NOMO-1 treated with DMSO at 0.1 percent for 48 hours (cell line): ENCODE measurements around the gene TIMM23.
"Not testable (repeated sequence)": the region's sequence is repeated elsewhere in the genome, so short reads cannot be mapped to it uniquely, and the experiment has no call there.

Source experiments
- DNase-seq: peaks from one replicate; lab custom pipeline; 2025; ENCODE audit not compliant: unreplicated experiment; lab: John Stamatoyannopoulos, UW

Gene TIMM23

DNA sequence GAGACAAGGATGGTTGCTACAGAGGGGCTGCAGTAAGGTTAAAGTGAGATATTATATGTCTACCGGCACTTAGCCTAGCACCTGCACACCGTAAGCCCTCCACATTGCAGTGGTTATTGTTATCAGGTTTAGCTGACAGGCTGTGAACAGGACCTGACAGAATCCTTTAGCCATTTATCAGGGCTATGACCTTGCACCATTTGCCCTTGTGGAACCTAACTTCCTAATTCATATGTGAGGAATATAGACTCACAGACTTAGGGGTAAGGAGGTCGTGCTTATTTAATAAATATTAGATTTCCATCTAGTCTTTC lies 48.0 kb downstream of the TIMM23 start:
- DNase-seq, result no peak

DNA sequence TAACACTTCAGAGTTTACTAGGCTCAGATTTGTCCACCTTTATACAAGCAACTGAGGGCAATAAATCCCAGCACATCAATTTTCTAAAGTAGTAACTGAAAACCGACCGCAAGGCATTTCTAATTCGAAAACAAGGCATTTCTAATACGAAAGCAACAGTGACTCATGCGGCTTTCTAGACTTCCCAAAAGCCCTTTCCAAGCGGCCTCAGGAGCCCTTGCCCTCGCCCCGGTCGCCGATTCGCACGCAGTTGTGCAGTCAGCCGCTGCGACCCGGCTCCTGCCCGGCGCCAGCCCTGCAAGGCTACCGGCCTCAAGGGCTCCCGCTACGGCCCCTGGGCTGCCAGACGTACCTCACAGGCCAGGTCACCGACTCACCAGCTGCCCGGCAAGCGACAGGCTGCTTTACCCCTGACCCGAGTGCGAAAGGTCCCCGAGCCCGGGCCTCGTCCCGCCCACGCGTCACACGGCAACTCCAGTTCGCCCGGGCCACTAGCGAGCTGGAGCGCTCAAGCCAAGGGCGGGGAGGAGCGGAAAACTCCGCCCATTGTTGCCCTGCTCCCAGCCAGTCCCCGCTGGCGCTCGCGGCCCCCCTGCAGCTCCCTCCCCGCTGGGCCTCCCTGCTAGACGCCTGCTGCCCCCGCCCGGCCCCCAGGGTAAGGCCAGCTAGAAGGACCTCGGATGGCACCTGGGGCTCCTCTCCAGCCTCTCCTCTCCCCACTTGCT lies 50.9 kb downstream of the TIMM23 start:
- peak; percentile 93 for DNase-seq

DNA sequence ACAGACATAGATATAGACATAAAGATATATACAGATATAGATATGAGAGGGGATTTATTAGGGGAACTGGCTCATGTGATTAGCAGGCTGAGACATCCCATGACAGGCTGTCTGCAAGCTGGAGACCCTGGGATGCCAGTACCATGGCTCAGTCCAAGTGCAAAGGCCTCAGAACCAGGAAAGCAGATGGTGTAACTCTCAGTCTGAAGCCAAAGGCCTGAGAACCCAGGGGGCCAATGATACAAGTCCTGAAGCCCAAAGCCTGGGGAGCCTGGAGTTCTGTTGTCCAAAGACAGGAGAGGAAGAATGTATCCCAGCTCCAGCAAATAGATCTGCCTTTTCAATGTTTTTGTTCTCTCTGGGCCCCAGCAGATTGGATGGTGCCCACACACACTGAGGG lies 52.7 kb downstream of the TIMM23 start:
- DNase-seq, result no peak

DNA sequence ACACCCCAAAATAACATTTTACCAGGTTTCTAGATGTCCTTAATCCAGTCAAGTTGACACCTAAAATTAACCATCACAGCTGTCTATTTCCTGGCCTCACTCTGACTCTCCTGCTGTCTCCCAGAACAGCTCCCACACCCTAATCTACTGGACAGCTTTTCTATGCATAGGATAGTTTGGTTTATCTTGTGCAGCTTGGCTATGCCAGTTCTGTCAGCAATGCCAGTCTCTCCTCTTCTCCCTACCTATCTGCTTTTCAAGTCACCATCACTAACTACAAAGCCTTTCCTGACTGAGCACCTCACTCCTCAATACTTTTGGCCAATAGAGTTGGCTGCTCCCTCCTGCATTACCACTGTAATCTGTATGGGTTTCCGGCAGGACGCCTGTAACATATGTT lies 53.1 kb downstream of the TIMM23 start:
- DNase-seq, result no peak

DNA sequence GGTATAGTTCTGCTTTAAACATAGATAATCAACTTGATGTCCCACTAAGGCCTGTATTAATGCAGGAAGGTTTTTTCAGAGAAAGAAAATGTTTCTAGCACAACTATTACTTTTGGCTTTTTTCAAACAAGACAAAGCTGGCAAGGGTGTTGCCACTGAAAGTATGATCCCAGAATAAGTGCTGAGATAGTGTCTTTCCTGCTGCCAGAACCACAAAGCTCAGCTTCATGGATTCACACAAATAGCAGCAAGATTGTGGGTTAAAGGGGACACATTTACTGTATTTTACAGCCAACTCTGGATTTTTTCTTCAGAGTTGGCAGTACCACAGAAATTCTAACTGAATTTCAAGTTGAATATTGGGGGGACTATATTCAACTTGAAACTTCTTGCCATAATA lies 53.8 kb downstream of the TIMM23 start:
- DNase-seq, result no peak

DNA sequence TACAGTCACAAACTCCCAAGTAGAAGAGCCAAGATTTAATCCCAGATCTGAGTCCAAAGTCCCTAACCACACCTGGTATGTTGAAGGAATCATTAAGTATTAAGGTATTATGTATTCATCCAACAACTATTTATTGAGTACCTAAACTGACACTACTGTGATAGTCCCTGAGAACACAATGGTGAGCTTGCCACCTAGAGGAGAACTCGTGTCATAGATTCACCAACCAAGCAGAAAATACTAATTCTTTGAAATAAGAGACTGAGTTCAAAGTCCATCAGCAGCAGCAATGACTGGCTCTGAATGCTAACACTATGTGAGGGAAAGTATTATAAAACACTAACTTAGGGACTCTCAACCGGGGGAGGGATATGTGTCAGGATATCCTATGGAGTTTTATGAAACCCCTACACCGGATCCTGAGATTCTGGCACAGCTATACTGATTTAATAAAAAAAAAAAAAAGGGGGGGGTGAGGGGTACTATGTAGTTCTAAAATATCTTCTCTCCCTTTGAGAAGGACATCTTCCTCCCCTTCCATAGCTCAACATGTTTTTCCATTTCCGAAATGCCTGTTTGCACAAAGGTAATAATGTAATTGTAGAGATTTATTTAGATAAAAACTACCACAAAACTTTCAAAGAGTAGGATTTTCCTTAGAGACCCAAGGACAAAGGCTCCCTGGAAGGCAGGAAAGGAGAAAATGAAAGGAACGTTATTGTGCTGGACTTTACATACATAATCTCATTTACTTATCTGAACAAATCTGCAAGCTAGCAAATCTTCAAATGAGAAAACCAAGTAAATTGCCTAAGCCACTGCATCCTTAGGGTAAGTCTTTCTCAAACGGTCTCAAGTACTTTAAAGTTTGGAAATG lies 56.5 kb downstream of the TIMM23 start:
- DNase-seq, result peak; percentile 84

DNA sequence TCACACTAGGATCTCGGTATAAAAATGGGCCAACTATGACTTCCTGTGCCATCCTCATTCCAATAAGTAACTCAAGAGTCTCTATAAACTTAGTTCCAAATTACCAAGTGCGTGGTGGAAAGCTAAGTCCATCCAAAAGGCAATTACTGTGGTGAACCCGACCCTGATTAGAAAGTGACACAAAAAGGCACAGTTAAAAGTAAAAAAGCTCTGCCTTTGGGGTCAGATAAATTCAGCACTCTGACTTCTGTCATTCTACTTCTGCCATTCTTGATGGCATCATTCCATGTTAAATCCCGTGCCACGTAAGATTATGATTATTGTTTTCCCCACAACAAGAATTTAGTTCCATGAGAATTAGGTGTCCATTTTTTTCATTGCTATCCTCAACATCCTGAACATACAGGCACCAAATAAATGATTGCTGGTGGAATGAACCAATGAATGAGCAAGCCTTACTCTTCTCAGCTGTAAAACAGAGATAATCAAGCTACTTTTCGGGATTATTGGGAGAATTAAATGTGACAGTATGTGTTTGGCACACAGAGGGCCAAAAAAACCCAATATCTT lies 57.3 kb downstream of the TIMM23 start:
- no peak for DNase-seq

DNA sequence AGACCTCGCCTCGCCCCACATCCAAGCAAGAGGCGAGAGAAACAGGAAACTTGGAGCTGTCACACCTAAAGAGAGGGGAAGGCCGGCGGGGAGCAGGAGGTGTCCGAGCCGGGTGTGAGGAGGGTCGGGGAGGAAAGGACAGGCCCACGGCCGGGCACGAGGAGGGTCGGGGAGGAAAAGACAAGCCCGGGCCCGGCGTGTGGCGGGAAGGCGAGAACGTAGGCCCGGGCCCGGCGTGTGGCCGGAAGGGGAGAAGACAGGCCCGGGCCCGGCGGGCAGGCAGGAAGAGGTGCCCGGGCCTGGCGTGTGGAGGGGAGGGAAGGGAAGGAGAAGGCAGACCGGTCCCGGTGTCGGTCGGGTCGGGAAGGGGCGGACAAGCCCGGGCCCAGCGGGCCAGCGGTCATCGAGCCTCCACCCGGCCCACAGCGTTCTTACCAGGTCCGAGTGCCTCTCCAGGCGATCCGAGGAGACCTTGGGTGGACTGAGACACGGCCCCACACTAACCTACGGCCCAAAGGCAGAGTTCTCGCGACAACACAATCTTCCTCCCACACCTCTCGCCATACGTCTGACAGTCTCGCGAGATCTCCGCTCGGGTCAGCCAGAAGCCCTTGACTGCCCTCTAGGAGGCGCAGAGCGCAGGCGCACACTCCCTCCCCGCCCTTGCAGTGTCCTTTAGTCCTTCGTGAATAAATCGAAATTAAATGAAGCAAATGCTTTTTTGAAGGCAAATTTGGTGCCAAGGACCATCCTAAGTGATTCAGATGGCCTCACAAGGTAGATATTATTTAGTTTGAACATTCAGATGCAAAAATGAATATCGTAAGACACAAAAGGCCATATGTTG lies 58.0 kb downstream of the TIMM23 start, which contains the start of gene NCOA4:
NCOA4 (minus strand) TSS at position 533 of the 847 bp plus-strand sequence. CDS start 13,943 bp downstream, outside the sequence.
- peak; percentile 98 for DNase-seq

DNA sequence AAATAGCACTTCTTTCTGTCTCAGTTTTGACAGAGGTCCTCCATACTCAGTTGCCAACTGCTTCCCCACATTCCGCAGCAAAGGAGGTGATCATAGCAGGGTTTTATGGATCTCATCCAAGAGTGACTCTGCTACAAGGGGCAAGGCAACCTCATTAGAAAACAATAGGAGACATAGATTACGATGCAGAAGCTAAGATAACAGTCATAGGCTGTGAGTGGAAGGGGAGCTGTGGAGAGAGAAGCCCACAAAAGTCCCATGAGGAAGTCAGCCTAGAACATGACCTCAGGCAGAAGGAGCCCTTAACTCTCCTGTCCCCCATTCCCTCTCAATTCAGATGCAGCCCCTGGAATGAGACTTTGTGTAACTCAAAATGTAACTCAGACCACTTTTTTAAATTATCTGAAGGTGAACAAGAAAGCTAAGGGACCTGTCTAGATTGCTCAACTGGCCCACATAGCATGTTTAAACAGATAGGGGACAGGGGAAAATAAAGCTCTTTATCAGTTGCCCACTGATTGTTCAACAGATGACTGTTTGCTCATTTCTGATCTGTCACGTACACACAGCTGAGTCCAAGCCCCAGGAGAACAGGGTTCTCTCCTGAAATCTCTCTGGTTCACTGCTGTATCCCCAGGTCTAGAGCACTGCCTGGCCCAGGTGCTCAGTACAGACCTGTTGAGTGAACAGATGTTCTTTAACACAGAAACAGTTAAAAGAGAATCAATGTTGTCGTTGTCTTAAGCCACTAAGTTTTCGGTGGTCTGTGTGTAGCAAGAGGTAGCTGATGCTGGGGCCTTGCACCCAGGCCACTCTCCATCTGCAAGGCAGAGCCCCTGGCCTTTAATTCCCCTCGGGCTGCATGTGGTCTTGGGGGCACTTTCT lies 59.6 kb downstream of the TIMM23 start:
- no peak for DNase-seq

DNA sequence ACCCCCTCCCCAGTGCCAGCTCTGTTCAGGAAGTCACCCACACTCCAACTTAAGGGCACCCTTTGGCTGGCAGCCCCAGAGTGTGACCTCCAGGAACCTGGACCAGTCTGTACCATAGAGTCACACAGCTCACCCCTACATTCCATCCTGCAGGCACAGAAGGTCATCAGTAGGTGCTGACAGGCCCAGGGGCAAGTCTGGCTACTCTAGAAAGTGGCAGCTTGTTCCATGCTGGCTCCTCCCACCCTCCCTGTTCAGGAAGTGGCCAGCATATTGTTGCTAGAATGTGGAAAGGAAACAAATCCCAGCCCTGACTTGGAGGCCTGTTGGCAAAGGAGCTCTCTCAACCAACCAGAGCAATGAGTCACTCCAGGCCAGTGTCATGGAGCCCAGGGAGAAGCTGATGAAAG lies 61.3 kb downstream of the TIMM23 start:
- DNase-seq, result no peak

DNA sequence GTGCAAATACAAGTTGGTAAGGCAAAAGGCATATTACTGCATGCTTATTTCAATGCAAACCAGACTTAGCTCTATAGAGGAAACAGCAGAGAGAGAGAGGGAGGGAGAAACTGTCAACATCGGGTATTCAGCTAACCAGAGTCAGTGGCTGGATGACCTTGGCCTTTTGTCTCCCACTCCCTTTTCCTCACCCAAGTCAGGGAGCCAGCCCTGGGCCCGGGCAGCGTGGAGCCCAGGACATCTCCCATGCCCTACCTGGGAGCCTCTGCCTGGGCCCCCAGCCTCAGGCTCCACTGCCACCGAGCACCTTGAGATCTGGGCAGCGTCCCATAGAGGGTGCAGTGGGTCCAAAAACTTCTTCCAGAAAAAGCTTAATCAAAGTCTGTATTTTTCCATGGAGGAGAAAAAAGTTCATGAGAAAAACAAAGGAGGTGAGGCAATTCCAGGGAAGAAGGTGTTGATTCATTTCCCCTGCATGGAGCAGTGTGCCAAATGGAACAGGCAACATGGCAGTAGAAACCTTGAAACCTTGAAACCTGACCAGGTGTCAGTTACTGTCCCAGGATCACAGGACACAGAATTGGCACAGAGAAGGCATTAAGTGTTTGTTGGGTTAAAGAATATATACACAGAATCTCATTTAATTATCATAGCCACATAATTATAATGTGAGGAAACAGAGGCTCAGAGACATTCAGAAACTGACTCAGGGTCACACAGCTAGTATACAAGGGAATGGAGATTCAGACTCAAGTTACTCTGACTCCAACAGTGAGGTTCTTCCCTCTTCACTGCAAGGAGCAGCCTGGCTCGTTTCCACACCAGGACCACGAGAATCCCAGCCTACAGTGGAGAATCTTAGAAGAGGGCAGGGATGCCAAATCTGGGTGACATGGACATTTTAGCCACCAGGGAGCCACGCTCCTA lies 63.9 kb downstream of the TIMM23 start:
- DNase-seq, result peak; percentile 36

DNA sequence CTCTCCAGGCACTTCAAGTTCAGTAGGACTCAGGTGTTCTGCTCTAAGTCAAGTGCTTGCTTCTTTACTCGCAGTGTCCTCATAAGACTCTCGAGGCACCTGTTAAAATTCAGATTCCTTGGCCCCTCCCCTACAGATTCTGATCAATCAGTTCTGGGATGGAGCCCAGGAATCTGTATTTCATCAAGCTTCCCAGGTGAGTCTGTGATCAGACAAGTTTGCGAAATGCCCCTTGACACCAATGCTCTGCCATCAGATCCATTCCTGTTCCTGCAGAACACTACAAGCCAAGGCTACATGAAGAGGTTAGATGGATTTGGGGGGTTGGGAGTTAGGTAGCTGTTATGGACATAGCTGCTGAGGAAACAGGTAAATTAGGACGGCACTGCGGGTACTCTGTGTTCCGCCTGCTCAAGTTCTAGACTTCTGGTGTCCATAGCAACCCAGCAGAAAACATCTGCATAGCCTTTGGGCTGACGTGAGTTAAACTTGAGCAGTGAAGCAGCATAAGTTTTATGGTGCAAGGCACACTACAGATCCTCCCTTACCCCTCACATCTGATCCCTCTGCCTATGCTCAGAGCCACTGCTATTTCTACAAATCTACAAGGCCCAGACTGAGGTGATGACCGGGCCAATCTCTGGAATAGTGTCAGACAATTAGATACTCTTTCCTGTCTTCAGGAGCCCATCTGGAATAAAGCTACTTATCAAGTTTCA lies 65.0 kb downstream of the TIMM23 start:
- no peak for DNase-seq

DNA sequence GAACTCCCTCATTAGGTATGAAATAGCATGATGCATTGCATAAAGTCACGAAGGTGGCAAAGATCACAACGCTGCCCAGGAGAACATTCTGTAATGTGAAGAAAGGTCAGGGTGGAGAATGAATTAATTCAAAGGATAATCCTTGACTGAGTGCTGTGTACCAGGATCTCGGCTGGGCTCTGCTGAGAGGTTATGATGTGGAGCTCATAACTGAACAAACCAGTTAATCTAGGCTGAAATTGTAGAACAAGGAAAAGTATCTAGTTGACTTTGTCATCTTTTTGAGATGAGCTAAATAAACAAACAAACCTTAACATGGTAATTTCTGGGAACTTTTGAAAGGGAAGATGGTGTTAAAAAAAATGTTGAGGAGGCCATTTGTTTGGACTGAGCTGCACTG lies 67.7 kb downstream of the TIMM23 start:
- no peak for DNase-seq

DNA sequence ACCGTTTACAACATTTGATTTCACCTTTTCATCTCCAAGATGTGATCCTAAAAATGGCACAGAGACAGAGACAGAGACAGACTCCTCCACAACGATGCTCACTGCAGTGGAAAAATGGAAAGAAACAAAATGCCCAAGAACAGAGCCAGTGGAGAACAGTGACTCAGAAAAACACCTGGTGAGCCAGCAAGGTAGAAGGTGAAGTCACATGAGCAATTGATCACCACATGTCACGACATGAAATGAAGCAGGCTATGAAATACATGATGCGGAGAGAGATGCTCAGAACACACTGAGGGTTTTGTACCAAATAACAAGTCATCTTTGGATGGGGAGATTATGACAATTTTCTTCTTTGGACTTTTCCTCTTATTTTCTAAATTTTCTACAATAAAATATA lies 70.2 kb downstream of the TIMM23 start:
- no peak for DNase-seq

DNA sequence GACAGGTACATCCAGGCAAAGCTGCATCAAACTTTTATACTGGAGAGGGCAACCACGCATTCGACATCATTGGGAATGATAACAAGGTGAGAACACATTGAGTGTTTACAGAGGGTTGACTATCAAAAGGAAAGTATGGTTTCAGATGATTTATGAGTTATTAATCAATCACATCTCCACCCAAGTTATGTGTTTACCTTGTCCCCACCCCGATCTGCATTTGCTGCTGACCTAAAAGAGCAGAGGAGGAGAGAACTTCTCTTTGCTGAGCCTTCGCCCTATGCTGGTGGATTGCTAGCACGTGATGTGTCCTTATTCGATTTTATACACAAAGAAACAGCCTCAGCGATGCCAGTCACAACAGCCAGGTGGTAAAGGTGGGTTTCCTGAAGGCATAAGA lies 74.0 kb downstream of the TIMM23 start, which contains the start of gene MSMB:
MSMB (minus strand) TSS at position 9 of the 400 bp plus-strand sequence. CDS start 32 bp downstream, outside the sequence.
- DNase-seq, result no peak

DNA sequence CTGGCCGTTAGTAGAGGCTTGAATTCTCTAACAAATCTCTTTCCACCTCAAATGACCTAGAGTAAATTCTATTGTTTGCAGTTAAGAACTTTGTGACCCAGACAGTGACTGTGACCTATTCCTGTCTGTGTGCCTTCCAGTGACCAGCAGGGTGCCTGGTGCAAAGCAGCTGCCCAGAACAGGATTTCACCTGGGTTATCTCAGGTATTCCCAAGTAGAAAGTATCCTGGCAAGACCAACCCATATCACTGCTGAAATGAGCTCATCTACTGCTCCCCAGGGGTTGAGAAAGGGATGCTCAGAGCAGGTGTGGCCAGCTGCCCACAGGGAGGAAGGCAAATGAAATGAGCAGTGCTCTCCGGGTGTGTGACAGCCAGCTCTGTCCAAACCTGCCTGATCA lies 75.9 kb downstream of the TIMM23 start:
- no peak for DNase-seq

DNA sequence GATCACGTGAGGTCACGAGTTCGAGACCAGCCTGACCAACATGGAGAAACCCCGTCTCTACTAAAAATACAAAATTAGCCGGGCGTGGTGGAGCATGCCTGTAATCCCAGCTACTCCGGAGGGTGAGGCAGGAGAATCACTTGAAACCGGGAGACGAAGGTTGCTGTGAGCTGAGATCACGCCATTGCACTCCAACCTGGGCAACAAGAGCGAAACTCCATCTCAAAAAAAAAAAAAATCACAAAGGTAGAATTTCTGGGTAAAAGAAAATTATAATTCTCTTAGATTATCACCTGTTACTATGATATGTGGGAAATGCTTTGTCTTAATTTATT lies 77.2 kb downstream of the TIMM23 start:
- not testable (repeated sequence) for DNase-seq

DNA sequence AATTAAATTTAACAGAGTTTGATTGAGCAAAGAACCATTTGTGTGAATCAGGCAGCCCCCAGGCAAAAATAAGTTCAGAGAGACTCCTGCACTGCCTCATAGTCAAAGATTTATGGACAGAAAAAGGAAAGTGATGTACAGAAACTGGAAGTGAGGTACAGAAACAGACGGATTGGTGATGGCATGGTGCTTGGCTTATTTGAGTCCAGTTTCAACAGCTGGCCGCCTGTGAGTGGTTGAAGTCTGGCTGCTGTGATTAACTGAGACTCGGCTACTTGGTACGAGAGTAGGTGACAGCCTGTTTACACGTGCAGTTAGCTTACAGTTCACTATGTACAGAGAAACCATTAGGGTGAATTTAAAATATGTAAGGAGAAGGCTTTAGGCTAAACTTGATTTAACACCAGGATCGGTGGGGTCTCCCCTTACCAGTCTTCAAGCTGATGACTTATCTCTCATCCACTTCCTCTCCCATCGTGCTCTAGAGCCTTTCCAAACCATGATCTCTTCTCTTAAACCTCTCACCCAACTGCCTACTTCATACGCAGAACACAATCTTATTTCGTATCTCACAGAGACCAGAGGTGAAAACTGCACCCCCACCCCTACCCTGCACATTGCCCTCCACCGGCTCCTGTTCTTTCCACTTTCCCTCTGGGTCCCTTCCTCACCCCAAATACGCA lies 78.8 kb downstream of the TIMM23 start:
- no peak for DNase-seq
